Activated CD4-positive, alpha-beta T cell treated with anti-CD3 and anti-CD28 coated beads, Interleukin-2, amount 10 ng/mL, durations not matched to agents 24 days and 14 days (primary cell): ENCODE results near the gene SLC10A3. TPM values are rescaled to one million over a fixed set of nuclear protein-coding genes. Genes with fewer than 3 reads are reported as not detected.
A peak's percentile ranks its signal among the peaks of the same experiment; 100 is the strongest.

ENCODE experiments used
- DNase-seq: peaks from one replicate; pipeline ENCODE4 v3.0.0; 2022
- H3K27ac Mint-ChIP-seq: one replicate; pipeline ENCODE4 v1.8.0; 2022; ENCODE audit warnings: mild to moderate bottlenecking, mixed read lengths
- H3K27me3 Mint-ChIP-seq: one replicate; pipeline ENCODE4 v1.8.0; 2022; ENCODE audit warnings: mixed read lengths
- H3K36me3 Mint-ChIP-seq: one replicate; pipeline ENCODE4 v1.8.0; 2022; ENCODE audit warnings: low read depth, mild to moderate bottlenecking, mixed read lengths
- H3K4me1 Mint-ChIP-seq: one replicate; pipeline ENCODE4 v1.8.0; 2021; ENCODE audit warnings: mixed read lengths
- H3K4me3 Mint-ChIP-seq: one replicate; pipeline ENCODE4 v1.8.0; 2022; ENCODE audit warnings: mild to moderate bottlenecking, moderate library complexity, mixed read lengths
- H3K9me3 Mint-ChIP-seq: one replicate; pipeline ENCODE4 v1.8.0; 2021; ENCODE audit warnings: mixed read lengths
- intact Hi-C: fragments of 100-400 bp; cut with micrococcal nuclease; formaldehyde crosslinking; loops from one replicate; pipeline ENCODE4 v1.15.1; 2023
- total RNA-seq: library from RNA; stranded (reverse); gene quantifications from 2 replicates; pipeline ENCODE4 v1.2.3, GENCODE V29; 2022

Gene SLC10A3
- total RNA-seq, 1 donor from 2014 or later, result 18.2 TPM

DNA sequence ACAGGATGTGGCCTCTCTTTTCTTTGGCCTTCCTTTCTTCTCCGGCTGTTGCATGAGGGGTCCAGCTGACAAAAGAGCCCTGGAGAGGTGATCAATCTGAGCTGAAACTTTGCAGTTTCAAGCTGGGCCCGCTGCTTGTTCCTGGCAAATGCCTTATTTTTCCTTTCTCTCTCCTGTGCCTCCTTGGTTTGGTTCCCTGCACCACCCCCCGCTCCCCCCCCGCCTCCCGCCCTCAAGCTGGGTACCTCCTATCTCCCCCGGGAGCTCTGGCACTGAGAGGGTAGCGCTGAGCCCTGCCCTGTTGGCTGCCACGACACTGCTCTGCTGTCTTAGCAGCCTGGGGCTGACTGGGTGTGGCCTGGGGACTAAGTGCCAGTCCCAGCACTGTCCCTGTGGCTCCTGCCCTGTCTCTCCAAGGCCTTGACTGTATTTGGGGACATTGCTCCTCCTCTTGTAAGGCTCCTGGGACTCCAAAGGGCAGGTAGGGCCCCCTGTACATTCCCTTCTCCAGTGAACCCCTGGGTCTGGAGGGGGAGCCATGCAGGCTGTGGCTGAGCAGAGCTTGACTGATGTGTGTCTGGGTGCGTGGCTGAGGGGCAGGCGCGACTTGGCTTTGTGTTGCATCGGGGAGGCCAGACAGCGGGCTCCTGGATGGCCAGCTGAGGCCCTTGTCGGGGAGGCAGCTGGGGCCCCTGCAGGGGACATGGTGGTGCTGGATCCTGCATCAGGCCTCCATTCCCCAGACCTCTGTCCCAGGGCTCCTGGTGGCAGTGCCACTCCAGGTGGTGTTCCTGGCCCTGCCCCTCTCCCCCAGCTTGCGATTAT, 31.3 kb downstream of the SLC10A3 start:
- peak; percentile 63 for DNase-seq
- H3K9me3 Mint-ChIP-seq, result no peaks in the 10 kb centered on the region
- H3K27ac Mint-ChIP-seq, result peak overlapping the region; percentile 58
- peak overlapping the region; percentile 84 for H3K4me3 Mint-ChIP-seq
- peaks cover 6% of the 10 kb centered on the region for H3K4me1 Mint-ChIP-seq
- peaks cover 14% of the 10 kb centered on the region for H3K36me3 Mint-ChIP-seq
- intact Hi-C loops, result loop anchor here (1.0 kb wide), 2 partner anchors 15 to 20 kb away; partner anchors contain the start of genes FAM50A and LAGE3
- no peaks in the 10 kb centered on the region for H3K27me3 Mint-ChIP-seq

DNA sequence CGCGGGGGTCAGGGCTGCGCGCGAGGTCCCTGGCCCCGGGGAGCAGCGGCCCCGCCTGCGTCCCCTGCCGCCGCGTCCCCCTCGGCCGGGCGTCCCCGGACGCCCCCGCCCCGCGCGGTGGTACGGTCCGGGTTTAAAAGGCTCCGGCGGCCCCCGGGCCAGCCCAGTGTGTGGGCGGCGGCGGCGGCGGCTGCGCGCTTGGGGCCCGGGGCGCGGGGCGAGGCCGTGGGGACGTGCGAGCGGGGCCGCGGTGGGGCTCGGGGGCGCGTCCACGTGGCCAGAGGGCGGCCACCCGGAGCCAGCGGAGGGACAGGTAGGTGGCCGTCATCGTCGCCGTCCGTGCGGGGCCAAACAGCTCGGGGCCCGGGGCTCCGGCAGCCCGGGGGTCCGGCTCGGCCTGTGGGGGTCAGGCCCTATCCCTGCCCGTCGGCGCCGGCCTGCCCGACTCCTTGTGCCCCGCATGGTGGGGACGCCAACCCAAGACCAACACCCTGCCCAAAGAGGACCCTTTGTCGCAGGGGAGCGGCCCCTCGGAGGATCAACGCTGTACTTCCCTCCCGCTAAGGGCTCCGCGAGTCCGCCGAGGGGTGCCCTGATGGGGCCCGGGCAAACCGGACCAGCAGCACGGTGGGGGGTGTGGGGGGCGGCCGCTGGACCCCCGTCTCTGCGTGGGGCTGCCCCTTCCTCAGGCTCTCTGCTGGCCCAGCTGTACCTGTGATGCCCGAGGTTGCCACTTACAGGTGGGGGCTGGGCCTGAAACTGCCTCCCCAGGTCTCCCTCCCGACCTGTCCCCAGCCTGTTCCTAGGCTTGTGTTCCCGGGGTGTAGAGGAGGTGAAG, 32.1 kb downstream of the SLC10A3 start, which contains the start of gene PLXNA3:
PLXNA3 (plus strand) TSS at position 166 of the 838 bp plus-strand sequence. CDS start 1,903 bp downstream, outside the sequence.
- H3K4me1 Mint-ChIP-seq, result peaks cover 6% of the 10 kb centered on the region
- peaks cover 15% of the 10 kb centered on the region for H3K36me3 Mint-ChIP-seq
- H3K27me3 Mint-ChIP-seq, result no peaks in the 10 kb centered on the region
- DNase-seq, result peak; percentile 89
- H3K27ac Mint-ChIP-seq, result peak within 1 kb of the TSS; percentile 96
- H3K4me3 Mint-ChIP-seq, result peak within 1 kb of the TSS; percentile 93
- H3K9me3 Mint-ChIP-seq, result no peaks in the 10 kb centered on the region
- intact Hi-C loops, result loop anchor here (1.0 kb wide), 1 partner anchor 21 kb away; the partner anchor contains the start of gene LAGE3

DNA sequence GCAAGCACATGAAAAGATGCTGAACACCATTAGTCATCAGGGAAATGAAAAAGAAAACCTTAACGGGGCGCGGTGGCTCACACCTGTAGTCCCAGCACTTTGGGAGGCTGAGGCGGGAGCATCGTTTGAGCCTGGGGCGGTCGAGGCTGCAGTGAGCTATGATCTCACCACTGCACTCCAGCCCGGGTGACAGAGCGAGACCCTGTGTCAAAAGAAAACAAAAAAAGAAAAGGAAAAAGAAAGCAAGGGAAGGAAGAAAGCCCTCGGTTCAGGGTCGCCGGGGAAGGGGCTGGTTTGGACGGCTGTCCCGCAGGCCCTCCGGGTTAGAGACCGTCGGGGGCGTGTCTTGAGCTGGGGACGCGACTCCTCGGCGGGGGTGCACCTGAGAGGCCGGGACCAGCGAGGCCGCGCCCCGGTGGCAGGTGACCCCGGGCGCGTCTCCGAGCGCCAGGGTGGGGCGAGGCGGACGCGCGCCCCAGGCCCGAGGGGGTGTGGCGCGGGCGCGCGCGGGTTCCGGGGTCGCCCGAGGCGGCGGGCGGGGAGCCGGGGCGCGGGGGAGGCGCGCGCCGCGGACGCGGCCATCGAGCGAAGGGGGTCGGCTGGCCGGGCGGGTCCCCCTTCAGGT, 32.8 kb downstream of the SLC10A3 start:
- peak; percentile 87 for DNase-seq
- Mint-ChIP-seq H3K4me3 (peak overlapping the region; percentile 93), H3K36me3 (peaks cover 22% of the 10 kb centered on the region), H3K9me3 (no peaks in the 10 kb centered on the region), H3K27ac (peak overlapping the region; percentile 96), H3K27me3 (no peaks in the 10 kb centered on the region), H3K4me1 (peaks cover 6% of the 10 kb centered on the region)
- intact Hi-C loops, result loop anchor here (1.0 kb wide), 1 partner anchor 22 kb away; the partner anchor contains the start of gene LAGE3

DNA sequence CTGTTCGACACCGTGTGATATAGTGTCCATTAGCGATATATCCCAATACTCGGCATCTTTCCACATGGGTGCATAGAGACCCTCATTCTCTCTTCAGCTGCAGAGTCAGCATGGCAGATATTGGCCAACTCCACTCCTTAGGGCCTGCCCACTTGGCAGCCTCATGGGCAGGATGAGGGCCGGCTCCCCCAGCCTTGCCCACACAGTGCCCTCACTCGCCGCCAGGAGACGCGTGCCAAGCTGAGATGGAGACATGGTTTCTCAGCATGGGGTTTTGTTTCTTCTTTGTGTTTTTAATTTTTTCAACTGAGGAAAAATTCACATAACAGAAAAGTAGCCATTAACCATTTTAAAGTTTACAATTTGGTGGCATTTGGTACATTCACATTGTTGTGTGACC, 37.6 kb downstream of the SLC10A3 start:
- Mint-ChIP-seq H3K36me3 (peaks cover 23% of the 10 kb centered on the region), H3K27me3 (no peaks in the 10 kb centered on the region), H3K4me3 (no peak overlapping the region), H3K9me3 (no peaks in the 10 kb centered on the region), H3K27ac (no peak overlapping the region), H3K4me1 (peaks cover 4% of the 10 kb centered on the region)
- intact Hi-C loops, result no loop called here
- no peak for DNase-seq

DNA sequence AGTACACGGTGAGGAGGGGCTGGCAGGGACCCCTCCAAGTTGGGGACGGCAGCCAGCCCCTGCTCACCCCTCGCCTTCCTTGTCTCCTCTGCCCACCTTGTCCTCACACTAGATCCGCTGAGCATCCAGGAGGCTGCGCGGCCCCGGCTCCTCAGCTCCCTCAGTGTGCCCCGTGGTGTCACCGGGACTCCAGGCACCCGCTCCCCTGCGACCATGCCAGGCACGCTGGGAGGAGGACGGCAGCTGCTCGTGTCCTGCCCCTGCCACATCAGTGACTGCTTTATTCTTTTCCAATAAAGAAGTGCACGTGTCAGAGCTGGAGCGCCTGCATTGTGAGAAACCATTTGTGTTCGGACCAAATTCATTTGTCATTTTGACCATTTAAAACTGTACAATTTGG, 40.1 kb downstream of the SLC10A3 start:
- Mint-ChIP-seq H3K27me3 (no peaks in the 10 kb centered on the region), H3K4me3 (no peak overlapping the region), H3K9me3 (no peaks in the 10 kb centered on the region), H3K4me1 (no peaks in the 10 kb centered on the region), H3K36me3 (peaks cover 31% of the 10 kb centered on the region), H3K27ac (no peak overlapping the region)
- DNase-seq, result no peak
- intact Hi-C loops, result no loop called here

DNA sequence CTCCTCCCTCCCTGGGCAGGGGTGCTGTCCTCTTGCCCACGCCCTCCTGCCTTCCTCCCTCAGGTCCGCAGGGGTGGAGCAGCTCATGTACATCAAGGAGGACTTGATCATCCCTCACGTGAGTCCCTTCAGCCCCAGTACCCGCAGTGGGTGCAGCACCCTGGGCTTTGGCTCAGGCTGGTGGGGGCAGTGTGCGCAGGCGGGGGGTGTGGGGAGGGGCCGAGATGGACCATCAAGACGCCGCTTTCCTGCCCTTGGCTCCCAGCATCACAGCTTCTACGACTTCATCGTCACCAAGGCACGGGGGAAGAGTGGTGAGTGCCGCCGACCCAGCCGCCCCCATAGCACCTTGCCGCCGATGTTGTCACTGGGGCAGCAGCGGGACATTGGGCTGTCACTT, 40.8 kb downstream of the SLC10A3 start:
- intact Hi-C loops, result no loop called here
- Mint-ChIP-seq H3K9me3 (no peaks in the 10 kb centered on the region), H3K4me3 (no peak overlapping the region), H3K27ac (no peak overlapping the region), H3K36me3 (peaks cover 29% of the 10 kb centered on the region), H3K27me3 (no peaks in the 10 kb centered on the region), H3K4me1 (no peaks in the 10 kb centered on the region)
- no peak for DNase-seq

DNA sequence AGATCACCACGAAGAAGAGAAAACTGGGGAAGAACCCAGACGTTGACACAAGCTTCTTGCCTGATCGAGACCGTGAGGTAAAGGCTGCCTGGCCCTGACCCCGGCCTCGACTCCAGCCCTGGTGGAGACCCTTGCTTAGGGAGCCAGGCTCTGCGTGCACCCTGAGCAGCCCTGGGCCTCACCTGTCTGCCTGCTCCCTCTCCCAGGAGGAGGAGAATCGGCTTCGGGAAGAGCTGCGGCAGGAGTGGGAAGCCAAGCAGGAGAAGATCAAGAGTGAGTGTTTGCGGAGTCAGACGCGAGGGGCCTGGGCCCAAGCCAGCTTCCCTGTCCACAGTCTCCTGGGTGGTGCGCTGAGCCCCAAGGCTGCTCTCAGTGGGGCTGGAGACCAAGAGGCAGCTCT, 41.9 kb downstream of the SLC10A3 start:
- Mint-ChIP-seq H3K9me3 (no peaks in the 10 kb centered on the region), H3K36me3 (peaks cover 23% of the 10 kb centered on the region), H3K4me1 (peaks cover 2% of the 10 kb centered on the region), H3K4me3 (no peak overlapping the region), H3K27ac (no peak overlapping the region), H3K27me3 (no peaks in the 10 kb centered on the region)
- DNase-seq, result no peak
- intact Hi-C loops, result no loop called here

DNA sequence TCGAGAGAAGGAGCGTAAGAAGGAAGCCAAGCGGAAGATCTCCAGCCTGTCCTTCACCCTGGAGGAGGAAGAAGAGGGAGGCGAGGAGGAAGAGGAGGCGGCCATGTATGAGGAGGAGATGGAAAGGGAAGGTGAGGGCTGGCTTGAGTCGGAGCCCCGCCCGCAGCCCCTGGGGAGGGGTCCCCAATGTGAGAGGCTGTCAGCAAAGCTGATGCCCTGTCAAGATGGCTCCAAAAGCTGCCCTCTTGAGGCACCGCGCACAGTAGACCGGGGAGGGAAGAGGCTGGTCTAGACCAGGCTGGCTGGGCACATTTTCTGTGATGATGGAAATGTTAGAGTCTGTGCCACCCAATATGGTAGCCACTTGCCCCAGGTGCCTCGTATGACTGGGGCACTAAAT, 44.0 kb downstream of the SLC10A3 start:
- intact Hi-C loops, result no loop called here
- Mint-ChIP-seq H3K4me3 (no peak overlapping the region), H3K27ac (peak overlapping the region; percentile 48), H3K9me3 (no peaks in the 10 kb centered on the region), H3K36me3 (peaks cover 19% of the 10 kb centered on the region), H3K27me3 (no peaks in the 10 kb centered on the region), H3K4me1 (peaks cover 6% of the 10 kb centered on the region)
- no peak for DNase-seq

DNA sequence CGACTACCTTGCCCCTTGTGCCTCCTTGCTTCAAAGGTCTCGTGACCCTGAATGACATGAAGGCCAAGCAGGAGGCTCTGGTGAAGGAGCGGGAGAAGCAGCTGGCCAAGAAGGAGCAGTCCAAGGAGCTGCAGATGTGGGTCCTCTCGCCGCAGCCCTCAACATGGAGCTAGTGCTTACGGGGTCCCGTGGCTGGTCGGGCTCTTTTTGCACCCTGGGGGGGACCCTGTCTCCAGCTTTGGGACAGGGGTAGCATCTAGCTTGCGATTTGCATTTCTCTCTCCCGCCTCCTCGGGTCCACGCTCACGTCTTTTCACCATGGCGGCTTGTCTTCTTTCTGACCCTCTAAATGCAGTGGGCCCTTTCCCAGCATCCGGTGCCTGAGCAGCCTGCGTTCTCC, 44.7 kb downstream of the SLC10A3 start:
- no peak for DNase-seq
- Mint-ChIP-seq H3K27me3 (no peaks in the 10 kb centered on the region), H3K9me3 (no peaks in the 10 kb centered on the region), H3K4me1 (peaks cover 8% of the 10 kb centered on the region), H3K36me3 (peaks cover 22% of the 10 kb centered on the region), H3K27ac (peak overlapping the region; percentile 48), H3K4me3 (peak overlapping the region; percentile 52)
- intact Hi-C loops, result no loop called here

DNA sequence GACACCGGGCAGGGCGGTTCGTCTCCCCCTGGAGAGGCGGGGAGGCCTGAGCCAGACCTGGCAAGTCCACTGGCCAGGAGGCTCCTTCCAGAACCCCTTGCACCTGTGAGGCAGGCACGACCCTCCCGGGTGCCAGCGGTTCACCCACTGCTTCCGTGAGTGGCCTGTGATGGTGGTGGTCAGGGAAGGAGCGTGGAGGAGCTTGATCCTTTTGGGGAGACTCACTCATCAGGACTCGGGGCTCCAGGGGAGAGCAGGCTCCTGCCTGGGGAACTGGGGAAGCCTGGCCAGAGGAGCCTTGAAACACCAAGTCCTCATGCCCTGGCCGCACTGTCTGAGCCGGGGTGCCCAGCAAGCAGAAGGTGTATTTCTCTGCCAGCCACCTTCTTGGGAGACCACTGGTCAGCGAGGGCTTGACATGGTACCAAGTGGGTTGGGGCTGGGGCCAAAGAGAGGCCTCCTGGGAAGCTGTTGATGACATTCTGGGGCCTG, 45.6 kb downstream of the SLC10A3 start:
- Mint-ChIP-seq H3K4me1 (peaks cover 8% of the 10 kb centered on the region), H3K27me3 (no peaks in the 10 kb centered on the region), H3K9me3 (no peaks in the 10 kb centered on the region), H3K4me3 (peak overlapping the region; percentile 55), H3K36me3 (peaks cover 25% of the 10 kb centered on the region), H3K27ac (no peak overlapping the region)
- DNase-seq, result no peak
- intact Hi-C loops, result loop anchor here (1.0 to 5.0 kb wide), 2 partner anchors 14 to 32 kb away; partner anchors contain the start of gene LAGE3

DNA sequence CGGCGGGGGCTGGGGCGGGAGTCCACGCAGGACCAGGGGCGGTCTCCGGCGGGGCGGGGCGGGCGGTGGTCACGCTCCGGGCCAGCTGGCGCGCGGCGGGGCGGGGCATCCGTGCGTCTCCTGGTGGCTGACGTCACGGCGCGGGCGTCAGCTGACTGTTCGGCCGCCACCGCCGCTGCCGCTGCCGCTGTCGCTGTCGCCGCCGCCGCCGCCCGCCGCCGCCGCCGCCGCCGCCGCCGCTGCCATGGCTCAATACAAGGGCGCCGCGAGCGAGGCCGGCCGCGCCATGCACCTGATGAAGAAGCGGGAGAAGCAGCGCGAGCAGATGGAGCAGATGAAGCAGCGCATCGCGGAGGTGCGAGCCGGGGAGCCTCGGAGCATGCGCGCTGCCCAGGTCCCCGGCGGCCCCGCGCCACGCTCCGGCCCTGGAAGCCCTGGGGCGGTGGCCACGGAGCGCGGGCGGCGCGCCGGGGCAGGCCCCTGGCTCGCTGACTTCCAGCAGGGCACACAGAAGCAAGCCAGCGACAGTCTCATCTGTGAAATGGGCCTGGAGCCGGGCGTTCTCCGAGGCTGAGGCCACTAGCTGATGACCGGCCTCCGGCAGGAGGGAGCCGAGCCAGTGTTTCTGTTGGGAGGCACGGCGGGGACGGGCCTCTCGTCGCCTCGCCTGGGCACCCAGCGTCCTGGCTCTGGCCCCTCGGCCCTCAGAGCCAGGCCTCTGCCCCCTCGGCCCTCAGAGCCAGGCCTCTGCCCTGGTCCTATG, 46.3 kb downstream of the SLC10A3 start, which contains the start of gene FAM50A:
FAM50A (plus strand) TSS at position 150 of the 763 bp plus-strand sequence; CDS start at position 245, 95 bp downstream.
- H3K27me3 Mint-ChIP-seq, result no peaks in the 10 kb centered on the region
- intact Hi-C loops, result loop anchor here (1.0 to 5.0 kb wide), 2 partner anchors 15 to 33 kb away; partner anchors contain the start of gene LAGE3
- DNase-seq, result peak; percentile 93
- peaks cover 25% of the 10 kb centered on the region for H3K36me3 Mint-ChIP-seq
- peak within 1 kb of the TSS; percentile 80 for H3K4me3 Mint-ChIP-seq
- peak within 1 kb of the TSS; percentile 80 for H3K27ac Mint-ChIP-seq
- H3K9me3 Mint-ChIP-seq, result no peaks in the 10 kb centered on the region
- peaks cover 8% of the 10 kb centered on the region for H3K4me1 Mint-ChIP-seq

DNA sequence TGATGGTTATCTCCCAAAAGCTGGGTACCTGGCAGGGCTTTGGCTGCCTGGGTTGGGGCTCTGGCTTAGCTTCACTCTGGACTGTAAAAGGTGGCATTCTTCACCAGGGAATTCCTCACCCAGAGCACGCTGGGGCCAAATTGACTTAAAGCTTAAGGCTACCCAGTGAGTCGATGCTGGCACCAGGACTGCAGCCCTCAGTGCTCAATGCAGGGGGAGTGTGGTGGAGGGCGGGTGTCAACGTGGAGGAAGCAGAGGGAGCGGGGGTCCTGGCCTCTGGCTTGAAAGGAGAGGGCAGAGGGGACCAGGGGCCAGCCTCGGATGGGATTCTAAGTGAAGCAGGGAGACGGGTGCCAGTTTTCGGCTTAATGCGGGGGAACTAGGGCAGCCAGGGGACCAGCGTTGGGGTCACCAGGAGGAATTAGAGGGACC, 46.9 kb downstream of the SLC10A3 start:
- Mint-ChIP-seq H3K36me3 (peaks cover 26% of the 10 kb centered on the region), H3K9me3 (no peaks in the 10 kb centered on the region), H3K27ac (peak overlapping the region; percentile 80), H3K27me3 (no peaks in the 10 kb centered on the region), H3K4me1 (peaks cover 10% of the 10 kb centered on the region), H3K4me3 (peak overlapping the region; percentile 80)
- DNase-seq, result no peak
- intact Hi-C loops, result loop anchor here (5.0 kb wide), 1 partner anchor 34 kb away; the partner anchor contains the start of gene LAGE3
